HG03520 (cell line): ENCODE results near the gene ETV3.

Experiments used
- ATAC-seq: cut with Tn5 transposase; IDR thresholded peaks from one replicate; pipeline ENCODE4 v1.9.1; 2021; ENCODE audit warnings: mild to moderate bottlenecking, moderate library complexity; ENCODE audit not compliant: unreplicated experiment

Gene ETV3

DNA sequence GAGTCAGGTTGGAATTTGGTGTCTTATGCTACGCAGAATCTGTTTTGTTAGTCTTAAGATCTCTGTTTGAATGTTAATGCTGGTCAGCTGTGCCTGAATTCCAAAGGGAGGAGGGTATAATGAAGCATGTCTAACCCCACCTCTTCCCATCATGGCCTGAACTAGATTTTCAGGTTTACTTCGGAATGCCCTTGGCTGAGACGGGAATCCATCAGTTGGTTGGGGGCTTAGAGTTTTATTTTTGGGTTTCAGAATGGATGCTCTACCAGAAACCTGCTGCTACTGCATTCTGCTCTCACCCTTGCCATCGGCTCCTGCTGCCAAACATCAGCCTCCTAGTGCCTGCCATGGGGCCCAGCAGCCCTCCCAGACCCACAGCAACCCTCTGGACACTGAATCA, 24.1 kb upstream of the ETV3 start:
- ATAC-seq, result no peak

- ATAC-seq, result no peak
These were observed 23.7 kb upstream of the ETV3 start for GRCh38 chr1:157161901-157162300.

GRCh38 chr1:157158967-157159366, 20.8 kb upstream of the ETV3 start:
- no peak for ATAC-seq

DNA sequence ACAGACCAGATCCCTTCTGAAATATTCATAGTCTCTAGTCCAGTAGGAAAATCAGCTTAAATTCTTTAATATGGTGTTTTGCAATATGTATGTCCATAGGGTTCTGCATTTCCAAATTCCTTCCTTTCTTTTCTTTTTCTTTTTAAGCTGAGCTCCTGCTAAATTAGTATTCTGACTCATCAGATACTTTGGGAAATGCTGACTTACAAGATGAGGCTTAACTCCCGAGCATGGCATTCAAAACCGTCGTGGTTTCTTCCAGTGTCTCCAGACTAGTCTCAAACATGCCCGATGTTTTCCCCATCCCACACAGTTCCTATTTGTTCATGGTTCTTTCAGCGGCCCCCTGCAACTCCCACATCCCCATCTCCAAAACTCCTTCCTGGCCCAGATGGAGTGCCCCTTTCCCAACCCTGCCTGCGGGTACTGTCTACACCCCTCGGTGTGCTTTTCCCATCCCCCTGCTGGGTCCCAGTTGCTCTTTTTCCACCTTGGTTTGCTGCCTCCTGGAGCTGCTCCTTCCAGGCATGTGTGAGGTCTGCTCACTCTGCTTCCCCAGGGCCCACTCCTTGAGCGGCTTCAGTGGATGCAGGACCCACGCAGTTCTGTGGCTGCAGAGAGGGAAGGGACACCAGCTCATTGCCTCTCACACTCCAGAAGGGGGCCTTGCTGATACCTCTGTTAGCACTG, 19.5 kb upstream of the ETV3 start:
- ATAC-seq, result no peak

- ATAC-seq, result no peak
These were observed 17.9 kb upstream of the ETV3 start for GRCh38 chr1:157156058-157156541.

GRCh38 chr1:157155658-157156057, 17.5 kb upstream of the ETV3 start:
- ATAC-seq, result no peak

- ATAC-seq, result no peak
These were observed 16.8 kb upstream of the ETV3 start for GRCh38 chr1:157154940-157155514.

DNA sequence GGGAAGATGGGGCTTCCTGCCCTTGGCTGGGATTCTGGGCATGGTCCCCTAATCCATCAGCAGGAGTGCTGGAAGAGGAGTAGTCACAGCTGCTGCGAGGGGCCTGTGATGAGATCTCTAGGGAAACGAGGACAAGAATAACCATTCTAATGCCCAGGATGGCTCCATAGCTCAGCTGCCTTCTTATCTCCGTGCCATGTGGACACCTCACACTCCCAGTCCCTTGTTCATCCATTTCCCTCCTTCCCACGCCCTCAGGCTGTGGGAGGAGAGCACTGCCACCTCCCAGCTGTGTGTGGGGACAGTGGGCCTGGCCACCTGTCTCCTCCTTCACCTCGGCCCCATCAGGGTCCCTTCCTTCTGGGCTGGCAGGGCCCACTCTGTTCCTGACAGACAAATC, 16.1 kb upstream of the ETV3 start:
- no peak for ATAC-seq

GRCh38 chr1:157153746-157154145, 15.6 kb upstream of the ETV3 start:
- no peak for ATAC-seq

DNA sequence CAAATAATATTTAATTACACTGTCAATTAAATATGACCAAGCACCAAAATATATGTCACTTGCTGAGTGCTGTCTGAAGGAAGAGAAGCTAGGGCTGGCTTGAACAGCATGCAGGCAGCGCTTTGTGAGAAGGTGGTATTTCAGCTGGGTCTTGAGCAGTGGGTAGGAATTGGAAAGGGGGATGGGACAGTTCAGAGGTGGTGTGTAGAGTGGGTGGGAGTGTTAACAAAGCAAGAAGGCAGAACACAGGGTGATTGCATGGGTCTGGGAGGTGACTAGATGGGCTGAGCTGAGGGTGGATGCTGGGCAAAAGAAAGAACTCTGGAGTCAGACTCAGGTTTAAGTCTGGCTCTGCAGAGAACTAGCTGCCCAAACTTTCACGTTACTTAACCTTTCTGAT, 14.3 kb upstream of the ETV3 start:
- ATAC-seq, result no peak

- no peak for ATAC-seq
These were observed 13.3 kb upstream of the ETV3 start for GRCh38 chr1:157151506-157151905.

DNA sequence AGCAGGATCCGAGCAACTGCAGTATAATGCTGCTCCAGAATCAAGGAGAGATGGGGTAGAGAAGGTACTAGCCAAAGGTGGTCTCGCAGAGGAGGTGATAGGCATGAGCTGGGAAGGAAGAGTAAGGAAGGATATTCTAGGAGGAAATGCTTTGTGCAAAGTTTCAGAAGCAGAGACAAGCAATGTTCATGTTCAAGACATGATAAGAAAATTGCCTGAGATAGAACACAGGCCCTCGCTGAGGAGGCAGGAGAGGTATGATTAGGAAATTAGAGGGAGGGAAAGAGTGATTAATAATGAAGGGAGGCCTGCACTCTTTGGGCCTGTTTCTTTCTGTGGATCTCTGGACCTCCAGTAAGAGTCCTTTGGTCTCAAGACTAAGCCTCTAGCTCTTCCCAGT, 12.9 kb upstream of the ETV3 start:
- ATAC-seq, result no peak

DNA sequence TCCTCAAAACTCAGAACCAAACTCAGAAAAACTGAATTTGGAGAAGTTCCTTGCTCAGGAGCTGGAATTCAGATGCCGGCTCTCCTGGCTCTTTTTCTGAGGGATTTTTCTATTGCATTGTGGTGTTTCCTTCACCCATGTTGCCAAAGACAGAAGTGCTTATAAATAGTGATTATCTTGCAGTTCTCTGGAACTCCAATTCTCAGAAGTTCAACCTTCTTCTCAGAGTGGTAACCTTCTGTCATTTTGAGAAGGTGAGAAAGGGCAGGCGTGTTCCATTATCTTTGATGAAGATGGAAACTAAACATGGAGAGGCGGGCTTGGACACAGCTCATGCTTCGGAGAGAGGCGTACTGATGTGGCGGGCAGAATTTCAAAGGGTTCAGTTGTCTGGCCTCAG, 12.4 kb upstream of the ETV3 start:
- no peak for ATAC-seq

DNA sequence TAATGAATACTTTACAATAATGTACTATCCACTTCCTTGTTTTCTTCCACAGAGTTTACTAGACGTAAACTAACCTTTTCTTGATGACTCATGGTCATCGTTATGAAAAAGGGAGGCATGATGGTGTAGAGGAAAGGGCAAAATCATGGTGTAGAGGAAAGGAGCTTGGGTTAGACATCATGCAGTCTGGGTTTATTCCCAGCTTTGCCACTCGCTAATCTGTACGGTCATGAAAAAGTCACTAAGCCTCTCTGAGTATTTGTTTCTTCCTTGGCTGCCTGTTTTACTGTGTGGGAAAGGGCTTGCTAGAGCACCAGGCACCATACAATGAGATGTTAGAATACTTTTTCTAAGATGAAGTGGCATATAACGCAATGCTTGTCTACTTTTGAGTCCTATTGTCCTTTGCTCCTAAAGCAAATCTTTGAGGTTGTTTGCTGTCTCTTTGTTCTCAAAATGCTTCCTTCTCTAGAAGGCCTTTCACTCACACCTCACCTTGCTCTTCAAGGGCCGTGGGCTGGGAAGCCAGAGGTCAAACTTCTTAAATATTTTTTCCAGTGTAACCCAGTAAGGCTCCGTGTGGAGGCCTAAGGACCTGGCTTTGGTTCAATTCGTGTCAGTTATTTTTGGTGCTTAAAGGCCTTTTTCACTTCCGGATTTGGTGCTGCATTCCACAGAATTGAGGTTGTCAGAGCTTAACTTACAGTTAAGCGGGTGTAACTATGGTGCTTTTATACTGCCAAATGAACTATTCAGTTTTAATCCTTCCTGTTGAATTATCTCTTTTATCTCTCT, 9.9 kb upstream of the ETV3 start:
- no peak for ATAC-seq

- ATAC-seq, result no peak
These were observed 8.8 kb upstream of the ETV3 start for GRCh38 chr1:157147037-157147436.

DNA sequence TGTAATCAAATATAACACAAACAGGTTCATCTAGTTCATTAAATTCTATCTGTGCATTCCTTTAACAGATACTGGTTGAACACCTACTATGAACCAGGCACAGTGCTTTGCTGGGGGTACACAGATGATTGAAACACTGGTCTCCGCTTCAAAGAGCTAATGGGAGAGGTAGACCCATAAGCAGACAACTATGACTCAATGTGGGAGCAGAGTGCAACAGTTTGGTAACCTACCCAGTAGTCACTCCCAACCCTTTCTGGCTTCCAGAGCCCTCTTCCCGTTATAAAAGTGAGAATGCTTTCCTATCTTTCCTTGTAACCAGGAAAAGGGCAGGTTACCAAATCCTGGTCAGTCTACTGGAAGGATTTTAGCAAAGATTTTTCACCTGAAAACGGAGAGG, 8.0 kb upstream of the ETV3 start:
- no peak for ATAC-seq

DNA sequence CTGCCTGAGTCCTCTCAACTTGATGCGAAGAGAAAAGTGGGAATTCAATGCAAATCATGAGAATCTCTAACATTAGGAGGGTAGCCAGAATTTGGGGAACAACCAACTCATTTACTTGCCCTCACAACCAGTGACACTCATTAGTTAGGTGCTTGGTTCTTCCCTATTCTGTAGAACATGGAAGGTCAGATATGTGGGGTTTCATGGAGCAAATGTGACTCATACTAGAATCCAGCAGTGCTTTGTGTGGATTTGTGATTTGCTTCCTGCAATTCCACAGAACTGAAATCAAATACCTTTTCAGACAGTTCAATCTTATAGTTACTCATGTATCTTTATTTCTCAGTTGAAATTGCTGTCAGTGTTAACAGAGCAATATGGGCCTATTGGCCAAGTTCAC, 6.9 kb upstream of the ETV3 start:
- no peak for ATAC-seq

GRCh38 chr1:157144509-157144908, 6.3 kb upstream of the ETV3 start:
- no peak for ATAC-seq

GRCh38 chr1:157142765-157143423, 4.7 kb upstream of the ETV3 start:
- ATAC-seq, result no peak

DNA sequence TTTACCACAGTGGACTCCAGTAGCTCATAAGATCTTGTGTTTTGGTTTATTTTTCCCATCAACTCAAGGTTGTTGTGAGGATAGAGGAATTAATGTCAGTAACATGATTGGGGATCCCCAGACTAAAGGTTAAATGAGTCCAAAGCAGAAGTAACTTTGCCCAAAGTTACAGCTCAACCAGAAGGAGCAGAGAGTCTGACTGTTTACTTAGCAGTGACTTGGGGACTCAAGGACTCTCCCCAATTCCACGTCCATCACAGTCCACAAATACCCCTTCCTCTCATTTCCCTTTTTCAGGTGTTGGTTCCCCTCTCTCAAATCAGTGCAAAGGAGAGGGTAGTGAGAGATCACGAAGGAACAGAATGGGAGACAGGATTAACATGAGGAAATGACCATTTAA, 4.0 kb upstream of the ETV3 start:
- ATAC-seq, result no peak

- no peak for ATAC-seq
These were observed 3.1 kb upstream of the ETV3 start for GRCh38 chr1:157141212-157141855.
